Smooth muscle cell (in vitro differentiated cells): ENCODE data around the gene P4HTM. TPM values are rescaled to one million over a fixed set of nuclear protein-coding genes. Genes with fewer than 3 reads are reported as not detected.

ENCODE experiments used
- DNase-seq: peaks from one replicate; lab custom pipeline; 2025; ENCODE audit not compliant: unreplicated experiment; lab: John Stamatoyannopoulos, UW
- H2AFZ ChIP-seq: fragments of 200-600 bp; sonication (generic); 2 replicates; pipeline ENCODE4 v1.6.0; 2016; ENCODE audit warnings: antibody characterized with exemption, low read depth, mild to moderate bottlenecking
- H3F3A ChIP-seq: fragments of 200-600 bp; sonication (generic); 2 replicates; pipeline ENCODE4 v1.6.0; 2017; ENCODE audit warnings: antibody characterized with exemption, low read depth
- H3K27ac ChIP-seq: fragments of 200-600 bp; sonication (generic); 2 replicates; pipeline ENCODE4 v1.5.1; 2016; ENCODE audit warnings: low read depth, mild to moderate bottlenecking
- H3K27me3 ChIP-seq: fragments of 200-600 bp; sonication (generic); 2 replicates; pipeline ENCODE4 v1.6.1; 2016; ENCODE audit warnings: low read depth, mild to moderate bottlenecking
- H3K36me3 ChIP-seq: fragments of 200-600 bp; sonication (generic); 2 replicates; pipeline ENCODE4 v1.5.1; 2016; ENCODE audit warnings: low read depth
- H3K4me1 ChIP-seq: fragments of 200-600 bp; sonication (generic); 2 replicates; pipeline ENCODE4 v1.5.1; 2016; ENCODE audit warnings: low read depth
- H3K4me2 ChIP-seq: fragments of 200-600 bp; sonication (generic); 2 replicates; pipeline ENCODE4 v1.6.0; 2016; ENCODE audit warnings: mild to moderate bottlenecking
- H3K4me3 ChIP-seq: fragments of 200-600 bp; sonication (generic); 2 replicates; pipeline ENCODE4 v1.5.1; 2016; ENCODE audit warnings: mild to moderate bottlenecking
- H3K79me2 ChIP-seq: fragments of 200-600 bp; sonication (generic); 2 replicates; pipeline ENCODE4 v1.6.0; 2016; ENCODE audit warnings: low read depth, mild to moderate bottlenecking
- H3K9ac ChIP-seq: fragments of 200-600 bp; sonication (generic); 2 replicates; pipeline ENCODE4 v1.6.0; 2016; ENCODE audit warnings: low read depth
- H3K9me3 ChIP-seq: fragments of 200-600 bp; sonication (generic); replicated peaks from 2 replicates; pipeline ENCODE4 v1.5.1; 2016; ENCODE audit warnings: low read depth
- H4K20me1 ChIP-seq: fragments of 200-600 bp; sonication (generic); 2 replicates; pipeline ENCODE4 v1.6.0; 2016; ENCODE audit warnings: low read depth
- CTCF ChIP-seq: fragments of 200-600 bp; sonication (generic); IDR thresholded peaks from 2 replicates; pipeline ENCODE4 v1.5.1; 2017; ENCODE audit warnings: borderline replicate concordance, mild to moderate bottlenecking, antibody characterized with exemption; ENCODE audit not compliant: insufficient read depth, poor library complexity, severe bottlenecking
- WGBS: methylation state at CpG from one replicate; pipeline ENCODE4 v1.1.7; 2016; ENCODE audit warnings: low lambda C conversion rate; 5-methylcytosine and 5-hydroxymethylcytosine counted together
- polyA plus RNA-seq: library from polyadenylated mRNA; unstranded; fragments of >200 nt; fragmentation: Nextera tagmentation; extraction: Ambion mirVana; gene quantifications from 2 replicates; pipeline ENCODE4 v1.2.1, GENCODE V29; 2016
- total RNA-seq: library from RNA; depleted of rRNA; stranded (reverse); fragments of >200 nt; gene quantifications from 2 replicates; pipeline ENCODE4 v1.2.3, GENCODE V29; 2014

P4HTM gene
- total and polyA plus RNA-seq, 2 experiments from 2014 or later: 22.7 to 29.9 TPM

- peaks cover 26% of the 10 kb centered on the region for H3K79me2 ChIP-seq
- H2AFZ ChIP-seq: no peak overlapping the region
- H3K9me3 ChIP-seq: no peaks in the 10 kb centered on the region
- H3K4me1 ChIP-seq: peaks cover 10% of the 10 kb centered on the region
- TF ChIP-seq CTCF: no peak
- WGBS: 8% methylated on average over 7 of the region's 7 CpGs
- H3K9ac ChIP-seq: peak overlapping the region; percentile 69
- H3K27ac ChIP-seq: peak overlapping the region; percentile 91
- no peaks in the 10 kb centered on the region for H4K20me1 ChIP-seq
- H3K4me3 ChIP-seq: peak overlapping the region; percentile 79
- no peaks in the 10 kb centered on the region for H3K36me3 ChIP-seq
- no peaks in the 10 kb centered on the region for H3K27me3 ChIP-seq
- peak overlapping the region; percentile 95 for H3K4me2 ChIP-seq
- DNase-seq: no peak
- H3F3A ChIP-seq: peaks cover 30% of the 10 kb centered on the region
Measured at GRCh38 chr3:49029563-49029884, 39.5 kb downstream of the P4HTM start.

GRCh38 chr3:49030321-49030720, 40.3 kb downstream of the P4HTM start:
- TF ChIP-seq CTCF: no peak
- WGBS: 100% methylated on average over 6 of the region's 6 CpGs

DNA sequence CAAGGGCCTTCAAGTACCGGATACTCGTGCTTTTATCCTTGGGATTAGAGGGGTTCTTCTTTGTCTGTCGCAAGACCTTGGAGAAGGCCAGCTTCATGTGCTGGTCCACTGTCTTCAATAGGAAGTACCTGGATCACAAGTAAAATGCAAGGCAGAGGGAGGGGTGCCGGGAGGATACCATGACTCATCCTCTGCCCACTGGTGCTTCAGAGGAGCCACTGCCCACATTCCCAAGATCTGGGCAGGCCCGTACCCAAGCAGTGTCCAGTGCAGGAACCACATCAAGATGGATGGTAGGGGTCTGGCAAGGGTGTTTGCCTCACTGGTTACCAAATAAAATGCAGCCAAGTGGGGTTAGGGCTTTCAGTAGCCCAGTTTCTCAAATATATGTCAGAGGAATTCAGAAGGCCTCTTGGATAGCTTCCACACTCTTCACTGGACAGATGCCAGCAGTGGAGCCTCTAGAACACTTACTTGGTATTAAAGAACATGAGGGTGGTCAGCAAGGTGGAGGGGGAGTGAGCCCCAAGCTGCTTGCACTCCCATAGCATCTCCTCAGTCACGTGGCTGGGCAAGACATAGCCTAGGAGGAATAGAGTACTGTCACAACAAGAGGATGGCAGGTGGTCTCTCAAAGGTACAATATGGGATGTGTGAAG, 42.7 kb downstream of the P4HTM start:
- no peaks in the 10 kb centered on the region for H3K27me3 ChIP-seq
- peaks cover 20% of the 10 kb centered on the region for H3F3A ChIP-seq
- TF ChIP-seq CTCF: no peak
- H3K9me3 ChIP-seq: no peaks in the 10 kb centered on the region
- H3K4me1 ChIP-seq: peaks cover 10% of the 10 kb centered on the region
- no peak overlapping the region for H2AFZ ChIP-seq
- no peak overlapping the region for H3K9ac ChIP-seq
- 92% methylated on average over 6 of the region's 6 CpGs for WGBS
- H3K27ac ChIP-seq: no peak overlapping the region
- no peaks in the 10 kb centered on the region for H3K36me3 ChIP-seq
- H4K20me1 ChIP-seq: no peaks in the 10 kb centered on the region
- H3K4me3 ChIP-seq: no peak overlapping the region
- H3K79me2 ChIP-seq: peaks cover 13% of the 10 kb centered on the region
- H3K4me2 ChIP-seq: no peak overlapping the region
- DNase-seq: no peak

More at GRCh38 chr3:49030321-49030720, 40.3 kb downstream of the P4HTM start:
- Histone ChIP-seq H3K27me3 (no peaks in the 10 kb centered on the region), H3K4me1 (peaks cover 10% of the 10 kb centered on the region), H3K9me3 (no peaks in the 10 kb centered on the region), H3K36me3 (no peaks in the 10 kb centered on the region), H3F3A (peaks cover 29% of the 10 kb centered on the region), H2AFZ (no peak overlapping the region), H4K20me1 (no peaks in the 10 kb centered on the region), H3K4me3 (no peak overlapping the region), H3K79me2 (peaks cover 24% of the 10 kb centered on the region), H3K4me2 (no peak overlapping the region), H3K9ac (no peak overlapping the region), H3K27ac (peak overlapping the region; percentile 91)
- no peak for DNase-seq

DNA sequence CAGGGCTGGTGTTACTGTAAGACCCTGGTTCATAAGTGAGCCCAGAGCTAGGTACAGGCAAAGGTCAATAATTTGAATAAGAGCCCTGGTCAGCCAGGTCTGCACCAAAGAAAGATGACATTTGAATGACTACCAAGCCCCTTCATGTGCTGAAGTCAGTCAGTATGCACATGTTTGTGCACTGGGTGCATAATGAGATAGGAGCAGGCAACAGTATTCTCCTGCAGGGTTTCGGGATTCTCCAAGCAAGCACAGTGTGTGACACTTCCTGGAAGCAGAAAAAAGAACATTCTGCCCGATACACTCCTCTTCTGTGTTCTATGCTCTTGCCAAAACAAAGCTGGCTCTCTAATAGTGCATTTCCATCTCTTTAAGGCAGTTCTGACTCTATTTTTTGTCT, 44.6 kb downstream of the P4HTM start:
- H3K27me3 ChIP-seq: no peaks in the 10 kb centered on the region
- no peak overlapping the region for H3K4me2 ChIP-seq
- H3F3A ChIP-seq: peaks cover 17% of the 10 kb centered on the region
- no peaks in the 10 kb centered on the region for H3K79me2 ChIP-seq
- H3K36me3 ChIP-seq: no peaks in the 10 kb centered on the region
- no peak overlapping the region for H3K27ac ChIP-seq
- no peaks in the 10 kb centered on the region for H3K9me3 ChIP-seq
- no peak for TF ChIP-seq CTCF
- no peaks in the 10 kb centered on the region for H3K4me1 ChIP-seq
- H3K4me3 ChIP-seq: no peak overlapping the region
- WGBS: 100% methylated on average over 2 of the region's 2 CpGs
- H4K20me1 ChIP-seq: no peaks in the 10 kb centered on the region
- no peak for DNase-seq
- H3K9ac ChIP-seq: no peak overlapping the region
- no peak overlapping the region for H2AFZ ChIP-seq
